ENCODE measurements around the gene SCLT1.
"Not testable (repeated sequence)": the region's sequence is repeated elsewhere in the genome, so short reads cannot be mapped to it uniquely, and the experiment has no call there.

The SCLT1 gene

GRCh38 chr4:129077326-129077725, 16.0 kb downstream of the SCLT1 start:
- no peak for DNase-seq (ENCODE audit: low read depth in 2 of 2)

GRCh38 chr4:129069537-129069936, 23.8 kb downstream of the SCLT1 start:
- DNase-seq (ENCODE audit: low read depth in 2 of 2), result not testable (repeated sequence)

- DNase-seq (ENCODE audit: low read depth in 2 of 2), result peak; percentile 23 to 29
Observed at GRCh38 chr4:129064717-129065116, 28.6 kb downstream of the SCLT1 start.

- DNase-seq (ENCODE audit: low read depth in 2 of 2), result no peak
Observed at GRCh38 chr4:129063640-129064039, 29.7 kb downstream of the SCLT1 start.

GRCh38 chr4:129062580-129062979, 30.8 kb downstream of the SCLT1 start:
- DNase-seq (ENCODE audit: low read depth in 2 of 2), result no peak

GRCh38 chr4:129059028-129059427, 34.3 kb downstream of the SCLT1 start:
- no peak for DNase-seq (ENCODE audit: low read depth in 2 of 2)

GRCh38 chr4:129046055-129046959, 47.0 kb downstream of the SCLT1 start:
- no peak for DNase-seq (ENCODE audit: low read depth in 2 of 2)

- DNase-seq (ENCODE audit: low read depth in 2 of 2), result peak in 1 of 2 experiments; percentile 6
Observed at GRCh38 chr4:129043523-129043922, 49.8 kb downstream of the SCLT1 start.

- DNase-seq (ENCODE audit: low read depth in 2 of 2), result no peak
Observed at GRCh38 chr4:129040471-129040870, 52.9 kb downstream of the SCLT1 start.

- DNase-seq (ENCODE audit: low read depth in 2 of 2), result no peak
Observed at GRCh38 chr4:129037093-129037492, 56.2 kb downstream of the SCLT1 start.

GRCh38 chr4:129014566-129015509, 78.5 kb downstream of the SCLT1 start:
- no peak for DNase-seq (ENCODE audit: low read depth in 2 of 2)

- no peak for DNase-seq (ENCODE audit: low read depth in 2 of 2)
Observed at GRCh38 chr4:129008096-129008495, 85.2 kb downstream of the SCLT1 start.

- no peak for DNase-seq (ENCODE audit: low read depth in 2 of 2)
Observed at GRCh38 chr4:128986908-128987307, 106.4 kb downstream of the SCLT1 start.

GRCh38 chr4:128986019-128986418, 107.3 kb downstream of the SCLT1 start:
- no peak for DNase-seq (ENCODE audit: low read depth in 2 of 2)

GRCh38 chr4:128983771-128984485, 109.4 kb downstream of the SCLT1 start:
- DNase-seq (ENCODE audit: low read depth in 2 of 2), result no peak

GRCh38 chr4:128981377-128981776, 112.0 kb downstream of the SCLT1 start:
- no peak for DNase-seq (ENCODE audit: low read depth in 2 of 2)

GRCh38 chr4:128980816-128981326, 112.5 kb downstream of the SCLT1 start:
- DNase-seq (ENCODE audit: low read depth in 2 of 2), result no peak

- DNase-seq (ENCODE audit: low read depth in 2 of 2), result peak; percentile 69 to 72
Observed at GRCh38 chr4:128979934-128980333, 113.4 kb downstream of the SCLT1 start.

GRCh38 chr4:128978985-128979384, 114.4 kb downstream of the SCLT1 start:
- no peak for DNase-seq (ENCODE audit: low read depth in 2 of 2)

- peak in 1 of 2 experiments; percentile 13 for DNase-seq (ENCODE audit: low read depth in 2 of 2)
Observed at GRCh38 chr4:128974136-128974581, 119.2 kb downstream of the SCLT1 start.

- DNase-seq (ENCODE audit: low read depth in 2 of 2), result no peak
Observed at GRCh38 chr4:128973384-128973783, 120.0 kb downstream of the SCLT1 start.
